GM21423 (cell line): ENCODE data around the gene CCIN.
A peak's percentile ranks its signal among the peaks of the same experiment; 100 is the strongest.
"Not testable (repeated sequence)": the region's sequence is repeated elsewhere in the genome, so short reads cannot be mapped to it uniquely, and the experiment has no call there.

Source experiments
- ATAC-seq: cut with Tn5 transposase; IDR thresholded peaks from one replicate; pipeline ENCODE4 v1.9.1; 2021; ENCODE audit warnings: mild to moderate bottlenecking, moderate library complexity; ENCODE audit not compliant: unreplicated experiment

The CCIN gene

DNA sequence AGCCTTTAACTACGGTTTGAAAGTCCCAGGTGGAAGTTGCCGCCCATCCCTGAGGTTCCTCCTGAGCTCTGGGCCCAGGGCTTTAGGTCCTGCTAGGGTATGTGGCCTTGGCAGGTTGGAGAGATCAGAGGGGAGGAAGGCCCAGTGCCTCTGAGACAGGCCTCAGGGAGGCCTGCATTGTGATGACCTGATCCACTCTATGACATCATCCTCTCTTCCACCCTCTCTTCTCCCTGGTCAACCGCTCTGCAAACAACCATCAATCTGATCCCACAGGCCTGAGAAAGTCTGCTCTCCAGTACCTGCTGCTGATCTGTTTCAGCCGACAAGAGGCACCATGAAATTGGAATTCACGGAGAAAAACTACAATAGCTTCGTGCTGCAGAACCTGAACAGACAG, at the start of gene CCIN:
TSS of gene CCIN (plus strand) at position 223 of the 400 bp plus-strand sequence. CDS start at position 338, 115 bp downstream.
- no peak for ATAC-seq

- no peak for ATAC-seq
Measured at GRCh38 chr9:36119476-36119875, 49.7 kb upstream of the CCIN start.

GRCh38 chr9:36120705-36121104, 48.5 kb upstream of the CCIN start:
- no peak for ATAC-seq

DNA sequence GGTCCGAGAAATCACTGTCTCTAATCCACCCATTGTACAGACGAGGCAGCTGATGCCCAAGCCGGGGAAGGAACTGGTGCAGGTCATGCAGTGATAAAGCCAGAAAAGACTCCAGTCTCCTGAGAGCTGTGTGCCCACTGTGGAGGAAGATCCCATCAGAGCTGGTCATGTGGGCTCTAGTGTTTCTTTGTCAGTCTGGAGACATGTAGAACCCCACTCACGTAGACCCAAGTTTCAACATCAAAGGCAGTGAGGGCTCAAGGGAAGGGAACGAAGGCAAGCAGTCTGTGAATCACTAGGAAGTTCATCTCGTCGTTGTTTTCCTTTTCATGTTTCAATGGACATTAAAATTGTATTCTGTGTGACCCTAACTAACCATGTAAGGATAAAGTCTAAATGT, 47.2 kb upstream of the CCIN start:
- ATAC-seq, result no peak

DNA sequence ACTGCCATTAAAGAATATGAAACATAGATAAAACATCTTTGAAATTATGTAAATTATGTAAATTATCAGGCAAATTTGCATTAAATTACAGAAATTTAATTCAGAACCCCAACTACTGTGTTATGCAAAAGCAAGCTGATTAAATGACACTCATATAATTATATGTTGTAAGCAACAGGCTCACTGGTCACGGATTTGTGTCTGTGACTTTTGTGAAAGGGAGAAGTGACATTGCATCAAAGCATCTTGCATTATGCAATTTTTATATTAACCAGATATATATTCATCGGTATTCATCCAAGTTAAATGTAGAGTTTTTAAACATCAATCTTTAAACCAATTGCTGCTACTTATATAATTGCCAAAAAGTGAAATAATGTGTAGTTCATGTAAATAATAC, 45.7 kb upstream of the CCIN start:
- ATAC-seq, result no peak

DNA sequence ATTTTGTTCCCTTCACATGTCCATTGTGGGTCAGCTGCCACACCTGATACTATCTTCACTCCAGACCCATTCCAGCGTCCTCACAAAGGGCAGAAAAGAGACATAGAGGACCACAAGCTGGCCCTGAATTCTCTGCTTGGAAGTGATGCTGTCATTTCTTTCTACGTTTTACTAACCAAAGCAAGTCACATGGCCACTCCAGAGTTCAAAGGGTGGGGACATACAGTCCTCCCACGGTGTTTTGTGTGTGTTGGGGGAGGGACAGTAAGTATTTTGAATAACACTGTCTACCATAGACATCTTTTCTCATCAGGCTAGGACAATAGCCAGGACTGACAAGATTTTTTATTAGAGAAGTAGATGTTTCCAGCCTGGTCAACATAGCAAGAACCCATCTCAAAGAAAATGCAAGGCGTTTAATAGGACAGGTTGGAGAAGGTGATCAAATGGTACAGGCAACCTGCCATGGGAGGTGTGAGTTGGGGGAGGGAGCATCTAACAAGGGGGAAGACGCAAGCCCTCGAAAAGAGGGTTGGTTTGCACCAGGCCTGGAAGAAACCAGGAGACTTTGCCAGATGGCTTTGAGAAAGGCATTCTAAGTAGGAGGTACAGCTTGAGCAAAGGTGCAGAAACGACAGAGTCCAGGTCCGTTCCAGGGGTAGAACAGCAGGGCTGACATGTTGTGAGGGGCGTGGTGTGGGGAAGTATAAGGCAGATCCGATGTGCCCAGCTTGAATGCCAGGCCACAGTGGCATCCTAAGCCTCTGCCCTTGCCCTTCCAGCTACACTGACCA, 43.9 kb upstream of the CCIN start:
- ATAC-seq, result no peak

DNA sequence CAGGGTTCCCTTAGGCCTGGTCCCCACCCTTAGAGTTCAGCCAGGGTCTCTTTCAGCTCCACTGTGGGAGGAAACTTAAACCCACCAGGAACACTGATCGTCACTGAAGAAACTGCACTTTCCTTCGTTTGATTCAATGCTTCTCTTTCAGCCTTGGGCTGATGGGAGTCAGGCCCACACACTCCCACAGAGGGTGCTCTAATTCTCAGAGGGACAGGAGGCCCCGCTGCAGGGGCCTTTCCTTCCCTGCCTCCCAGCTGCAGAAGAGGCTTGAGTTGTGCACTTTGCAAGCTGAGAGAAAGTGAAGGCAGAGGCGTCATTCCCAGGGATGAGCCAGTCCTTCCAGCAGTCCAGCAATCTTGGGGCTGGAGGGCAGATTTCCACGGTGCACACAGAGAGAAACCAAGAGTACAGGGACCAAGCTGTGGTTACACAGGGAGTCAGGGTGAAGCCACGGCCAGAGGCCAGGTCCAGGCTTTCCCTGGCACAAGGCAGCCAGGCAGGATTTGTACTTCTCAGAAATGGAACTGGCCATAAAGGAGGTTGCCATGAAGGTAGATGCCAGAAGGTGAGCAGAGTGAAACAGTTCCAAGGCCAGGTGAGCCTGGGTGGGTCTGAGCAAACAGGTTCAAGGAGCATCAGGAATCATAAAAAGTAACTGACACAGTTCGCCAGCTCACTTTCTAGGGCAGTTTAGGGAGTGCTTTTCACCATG, 43.0 kb upstream of the CCIN start:
- ATAC-seq, result no peak

GRCh38 chr9:36127652-36128244, 41.4 kb upstream of the CCIN start:
- ATAC-seq, result no peak

DNA sequence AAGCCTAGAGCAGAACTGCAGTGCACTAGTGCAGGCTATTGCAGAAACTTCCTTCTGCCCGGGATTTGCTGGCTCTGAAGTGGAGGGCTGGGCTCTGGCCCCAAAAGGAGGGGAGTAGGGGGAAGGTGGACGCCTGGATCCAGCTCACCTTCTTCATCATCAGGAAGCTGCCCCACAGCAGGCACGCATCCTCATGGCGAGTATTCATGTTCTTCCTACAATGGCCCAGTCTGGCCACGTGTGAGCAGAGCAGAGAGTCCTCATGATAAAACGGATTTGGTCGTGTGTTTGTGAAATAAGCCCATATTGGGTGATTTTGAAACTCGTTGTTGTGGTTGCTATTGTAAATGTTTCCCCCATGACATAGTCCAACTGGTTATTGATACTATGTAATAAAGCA, 40.8 kb upstream of the CCIN start:
- ATAC-seq, result no peak

DNA sequence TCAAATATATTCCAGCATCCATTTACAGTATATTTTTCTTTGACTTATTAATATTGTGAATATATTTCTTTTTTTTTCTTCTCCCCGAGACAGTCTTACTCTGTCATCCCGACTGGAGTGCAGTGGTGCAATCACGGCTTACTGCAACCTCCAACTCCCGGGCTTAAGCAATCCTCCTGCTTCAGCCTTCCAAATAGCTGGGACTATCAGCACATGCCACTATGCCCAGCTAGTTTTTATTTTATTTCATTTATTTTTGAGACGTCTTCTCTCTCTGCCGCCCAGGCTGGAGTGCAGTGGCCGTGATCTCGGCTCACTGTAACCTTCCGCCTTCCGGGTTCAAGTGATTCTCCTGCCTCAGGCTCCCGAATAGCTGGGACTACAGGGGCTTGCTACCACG, 40.0 kb upstream of the CCIN start:
- no peak for ATAC-seq

DNA sequence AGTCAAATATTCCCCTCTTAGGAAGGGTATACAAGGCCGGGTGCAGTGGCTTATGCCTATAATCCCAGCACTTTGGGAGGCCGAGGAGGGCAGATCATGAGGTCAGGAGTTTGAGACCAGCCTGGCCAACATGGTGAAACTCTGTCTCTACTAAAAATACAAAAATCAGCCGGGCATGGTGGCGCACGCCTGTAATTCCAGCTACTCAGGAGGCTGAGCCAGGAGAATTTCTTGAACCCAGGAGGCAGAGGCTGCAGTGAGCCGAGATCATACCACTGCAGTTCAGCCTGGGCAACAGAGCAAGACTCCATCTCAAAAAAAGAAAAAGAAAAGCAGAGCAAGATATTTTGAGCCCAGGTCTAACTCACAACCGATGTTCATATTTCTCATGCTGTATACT, 37.5 kb upstream of the CCIN start:
- not testable (repeated sequence) for ATAC-seq

GRCh38 chr9:36132086-36132485, 37.1 kb upstream of the CCIN start:
- ATAC-seq, result no peak

GRCh38 chr9:36134761-36135505, 34.3 kb upstream of the CCIN start:
- ATAC-seq, result no peak

- ATAC-seq, result no peak
Measured at GRCh38 chr9:36135741-36136271, 33.4 kb upstream of the CCIN start.

DNA sequence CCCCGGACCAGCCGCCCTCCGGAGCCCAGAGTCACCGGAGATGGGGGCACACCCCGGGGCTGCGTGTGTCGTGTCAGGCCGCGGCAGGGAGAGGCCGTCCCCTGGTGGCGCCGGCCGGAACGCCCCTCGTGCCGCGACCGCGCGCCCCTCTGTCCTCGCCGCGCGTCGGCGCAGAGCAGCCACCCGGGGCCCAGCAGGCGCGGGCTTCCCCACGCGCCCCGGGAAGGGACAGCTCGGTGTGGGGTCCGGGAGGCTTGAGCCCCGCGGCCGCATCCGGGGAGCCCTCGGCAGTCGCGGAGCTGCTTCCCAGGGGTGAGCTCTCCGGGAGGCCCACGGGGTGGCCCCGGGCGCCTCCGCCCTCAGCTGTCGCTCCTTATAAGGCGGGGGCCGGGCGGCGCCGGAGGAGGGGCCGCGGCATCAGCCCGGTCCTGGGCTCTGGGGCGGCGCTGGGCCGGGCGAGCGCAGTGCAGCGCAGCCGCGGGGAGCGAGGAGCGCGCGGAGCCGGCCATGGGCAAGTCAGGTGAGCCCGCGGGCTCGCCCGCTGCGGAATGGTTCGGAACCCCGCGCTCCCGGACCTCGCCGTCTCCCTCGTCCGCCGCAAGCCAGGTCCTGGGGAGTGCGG, 32.8 kb upstream of the CCIN start, which contains the start of gene GLIPR2:
TSS of gene GLIPR2 (plus strand) at position 462 of the 622 bp plus-strand sequence. CDS start at position 508, 46 bp downstream.
- ATAC-seq, result peak; percentile 95

DNA sequence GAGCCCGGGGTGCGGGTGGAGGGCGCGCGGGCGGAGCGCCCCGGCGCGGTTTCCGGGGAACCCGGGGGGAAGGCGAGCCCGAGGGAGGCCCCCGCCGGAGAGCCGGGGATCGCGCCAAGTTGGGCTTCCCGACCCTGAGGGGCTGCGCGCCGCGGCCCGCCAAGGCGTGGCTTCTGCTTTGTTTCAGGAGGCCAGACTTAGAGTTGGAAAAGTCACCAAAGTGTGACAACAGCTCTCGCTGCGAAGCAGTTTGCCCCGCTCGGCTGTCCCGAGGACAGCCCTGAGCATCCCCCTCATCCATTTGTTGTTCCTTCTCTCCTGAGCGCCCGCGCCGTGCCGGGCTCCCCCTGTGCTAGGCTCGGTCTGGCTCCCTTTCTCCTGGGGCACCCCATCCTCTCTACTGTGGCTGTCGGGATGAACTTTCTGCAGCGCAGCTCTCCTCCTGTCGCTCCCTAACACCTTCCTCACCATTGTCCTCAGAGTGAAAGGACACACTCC, 32.2 kb upstream of the CCIN start:
- ATAC-seq, result peak; percentile 28

GRCh38 chr9:36137392-36138004, 31.7 kb upstream of the CCIN start:
- ATAC-seq, result no peak

GRCh38 chr9:36138496-36138895, 30.7 kb upstream of the CCIN start:
- ATAC-seq, result no peak

DNA sequence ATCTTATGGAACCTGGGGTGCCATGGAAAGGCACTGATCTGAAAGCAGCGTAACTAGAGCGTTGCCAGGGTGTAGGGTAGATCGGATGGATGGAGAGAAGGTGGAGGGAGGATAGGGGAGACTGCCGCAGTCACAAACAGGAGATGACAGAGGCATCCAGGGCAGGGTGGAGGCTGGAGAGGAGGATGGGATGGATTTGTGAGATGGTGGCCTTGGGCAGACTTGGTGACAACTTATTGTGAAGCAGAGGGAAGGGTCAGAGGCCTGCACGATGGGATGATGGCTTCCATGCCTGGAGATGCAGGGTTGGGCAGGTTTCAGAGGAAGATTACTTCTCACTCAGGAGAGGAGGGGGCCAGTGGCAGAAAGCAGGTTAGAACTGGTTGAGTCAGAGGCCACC, 30.3 kb upstream of the CCIN start:
- ATAC-seq, result no peak
